Muscle layer of colon (tissue), 2 donors: ENCODE results near the gene SLC35F1.

ENCODE experiments used
- H3K27ac ChIP-seq: one replicate; pipeline ENCODE4 v1.7.0; 2013; ENCODE audit warnings: low read depth, mild to moderate bottlenecking, low read length, moderate library complexity
- H3K27me3 ChIP-seq, 2 donors: one replicate each; pipeline ENCODE4 v1.7.0; 2013; ENCODE audit warnings: low read length in 2 of 2, mild to moderate bottlenecking in 2 of 2; ENCODE audit not compliant: insufficient read depth in 2 of 2, control insufficient read depth in 1 of 2
- H3K36me3 ChIP-seq: one replicate; pipeline ENCODE4 v1.7.0; 2013; ENCODE audit warnings: mild to moderate bottlenecking, low read length; ENCODE audit not compliant: insufficient read depth
- H3K4me1 ChIP-seq: one replicate; pipeline ENCODE4 v1.7.0; 2013; ENCODE audit warnings: mild to moderate bottlenecking, low read length; ENCODE audit not compliant: insufficient read depth
- H3K4me3 ChIP-seq, 2 donors: one replicate each; pipeline ENCODE4 v1.7.0; 2013; ENCODE audit warnings: low read length in 2 of 2, low read depth in 1 of 2, mild to moderate bottlenecking in 1 of 2, moderate library complexity in 1 of 2
- H3K9ac ChIP-seq: one replicate; pipeline ENCODE4 v1.7.0; 2013; ENCODE audit warnings: low read length
- H3K9me3 ChIP-seq: one replicate; pipeline ENCODE4 v1.7.0; 2013; ENCODE audit warnings: mild to moderate bottlenecking, low read length
- donor health status: abdominal sarcoma.
- donor health status: Adenocarcinoma of cecum.

The SLC35F1 gene

DNA sequence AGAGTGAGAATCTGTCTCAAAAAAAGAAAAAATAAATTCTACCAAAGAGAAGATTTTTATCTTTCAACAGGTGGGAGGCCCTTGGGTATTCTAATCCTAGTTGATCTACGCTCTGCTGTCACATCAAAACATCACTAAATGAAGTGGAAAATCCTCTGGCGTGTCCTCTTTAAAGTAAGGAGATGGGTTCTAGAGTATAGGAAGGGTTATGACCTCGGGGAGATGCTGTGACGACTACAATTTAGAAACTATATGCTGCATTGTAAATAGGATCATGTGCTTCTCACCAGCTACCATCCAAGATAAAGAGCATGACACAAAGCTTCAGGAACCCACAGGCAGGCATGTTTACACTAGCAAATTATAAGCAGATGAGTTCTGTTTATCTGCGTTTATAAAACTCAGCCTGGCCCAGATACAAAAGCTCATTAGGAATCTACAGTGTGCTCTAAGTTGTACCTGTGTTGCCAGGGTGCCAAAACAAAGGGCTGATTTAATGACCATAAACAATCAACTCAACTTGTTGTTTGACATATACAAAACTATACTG lies 443.9 kb downstream of the SLC35F1 start:
- Histone ChIP-seq H3K9me3 (no peaks in the 10 kb centered on the region), H3K27me3 (no peaks in the 10 kb centered on the region), H3K4me1 (peaks cover 62% of the 10 kb centered on the region), H3K27ac (peak overlapping the region; percentile 39), H3K9ac (no peak overlapping the region), H3K4me3 (no peak overlapping the region), H3K36me3 (no peaks in the 10 kb centered on the region)

DNA sequence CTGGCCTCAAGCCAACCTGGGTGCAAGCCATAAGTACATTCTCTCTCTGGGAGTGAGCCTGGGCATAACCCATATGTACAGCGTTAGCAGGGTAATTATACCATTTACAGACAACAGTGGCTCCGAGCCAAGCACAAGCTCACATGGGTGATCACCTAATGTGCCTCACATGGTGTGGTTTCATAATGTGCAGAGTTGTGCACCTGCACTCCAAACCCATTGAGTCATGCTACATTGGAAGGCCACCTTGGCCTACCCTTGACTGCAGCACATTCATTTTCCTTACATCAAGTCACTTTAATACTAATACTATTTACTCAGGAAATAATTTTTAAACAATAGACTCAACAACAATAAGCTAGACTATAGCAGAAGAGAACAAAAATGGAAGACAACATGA lies 446.5 kb downstream of the SLC35F1 start:
- no peaks in the 10 kb centered on the region for H3K27me3 ChIP-seq
- no peaks in the 10 kb centered on the region for H3K9me3 ChIP-seq
- no peak overlapping the region for H3K4me3 ChIP-seq
- H3K9ac ChIP-seq: no peak overlapping the region
- H3K36me3 ChIP-seq: no peaks in the 10 kb centered on the region
- no peak overlapping the region for H3K27ac ChIP-seq
- peaks cover 52% of the 10 kb centered on the region for H3K4me1 ChIP-seq

GRCh38 chr6:118354641-118355040 lies 447.6 kb downstream of the SLC35F1 start:
- H3K27me3 ChIP-seq: no peaks in the 10 kb centered on the region
- peaks cover 42% of the 10 kb centered on the region for H3K4me1 ChIP-seq
- H3K36me3 ChIP-seq: no peaks in the 10 kb centered on the region
- H3K27ac ChIP-seq: no peak overlapping the region
- no peak overlapping the region for H3K4me3 ChIP-seq
- no peak overlapping the region for H3K9ac ChIP-seq
- H3K9me3 ChIP-seq: no peaks in the 10 kb centered on the region

GRCh38 chr6:118356054-118356453 lies 449.0 kb downstream of the SLC35F1 start:
- no peak overlapping the region for H3K4me3 ChIP-seq
- no peaks in the 10 kb centered on the region for H3K9me3 ChIP-seq
- H3K4me1 ChIP-seq: peaks cover 30% of the 10 kb centered on the region
- no peak overlapping the region for H3K9ac ChIP-seq
- H3K36me3 ChIP-seq: no peaks in the 10 kb centered on the region
- no peak overlapping the region for H3K27ac ChIP-seq
- H3K27me3 ChIP-seq: no peaks in the 10 kb centered on the region

DNA sequence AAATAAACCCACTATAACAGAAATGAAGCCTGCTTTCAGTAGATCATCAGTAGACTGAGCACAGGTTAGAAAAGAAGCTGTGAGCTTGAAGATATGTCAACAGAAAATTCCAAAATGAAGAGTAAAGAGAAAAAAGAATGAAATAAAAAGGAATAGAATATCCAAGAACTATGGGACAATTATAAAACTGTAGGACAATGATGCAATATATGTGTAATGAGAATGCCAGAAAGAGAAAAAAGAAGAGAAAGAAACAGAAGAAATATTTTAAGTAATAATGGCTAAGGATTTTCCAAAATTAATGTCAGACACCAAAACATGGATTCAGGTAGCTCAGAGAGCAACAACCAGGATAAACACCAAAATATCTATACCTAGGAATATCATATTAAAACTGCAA lies 449.6 kb downstream of the SLC35F1 start:
- Histone ChIP-seq H3K27ac (no peak overlapping the region), H3K9me3 (no peaks in the 10 kb centered on the region), H3K27me3 (no peaks in the 10 kb centered on the region), H3K36me3 (no peaks in the 10 kb centered on the region), H3K4me1 (peaks cover 24% of the 10 kb centered on the region), H3K9ac (no peak overlapping the region), H3K4me3 (no peak overlapping the region)
